HG03097 (cell line): ENCODE measurements around the gene KIFC3.

Experiments used
- ATAC-seq: cut with Tn5 transposase; IDR thresholded peaks from one replicate; pipeline ENCODE4 v1.9.1; 2021; ENCODE audit not compliant: unreplicated experiment, low FRiP score

KIFC3 gene

GRCh38 chr16:57771141-57771785 is 31.0 kb downstream of the KIFC3 start:
- ATAC-seq: no peak

GRCh38 chr16:57770361-57770760 is 31.9 kb downstream of the KIFC3 start:
- no peak for ATAC-seq

GRCh38 chr16:57769541-57770145 is 32.6 kb downstream of the KIFC3 start:
- ATAC-seq: no peak

GRCh38 chr16:57766714-57767348 is 35.5 kb downstream of the KIFC3 start:
- no peak for ATAC-seq

GRCh38 chr16:57765160-57765728 is 37.0 kb downstream of the KIFC3 start:
- no peak for ATAC-seq

GRCh38 chr16:57764341-57765159 is 37.7 kb downstream of the KIFC3 start:
- ATAC-seq: no peak

GRCh38 chr16:57764006-57764340 is 38.3 kb downstream of the KIFC3 start:
- ATAC-seq: no peak

- no peak for ATAC-seq
Observed at GRCh38 chr16:57763285-57764005, 38.8 kb downstream of the KIFC3 start.

- no peak for ATAC-seq
Observed at GRCh38 chr16:57762365-57763040, 39.8 kb downstream of the KIFC3 start.

GRCh38 chr16:57761957-57762356 is 40.3 kb downstream of the KIFC3 start:
- ATAC-seq: no peak

- no peak for ATAC-seq
Observed at GRCh38 chr16:57761301-57761700, 41.0 kb downstream of the KIFC3 start.

GRCh38 chr16:57760357-57761160 is 41.7 kb downstream of the KIFC3 start:
- no peak for ATAC-seq

GRCh38 chr16:57759541-57760356 is 42.5 kb downstream of the KIFC3 start:
- no peak for ATAC-seq

GRCh38 chr16:57759131-57759530 is 43.2 kb downstream of the KIFC3 start:
- no peak for ATAC-seq

GRCh38 chr16:57758331-57759117 is 43.8 kb downstream of the KIFC3 start:
- ATAC-seq: no peak

GRCh38 chr16:57757883-57758282 is 44.4 kb downstream of the KIFC3 start:
- ATAC-seq: no peak

- no peak for ATAC-seq
Observed at GRCh38 chr16:57757326-57757786, 44.9 kb downstream of the KIFC3 start.
